Ectodermal cell (in vitro differentiated cells): ENCODE data around the gene DGKZ.

Experiments used
- H3K27ac ChIP-seq: 2 replicates; pipeline ENCODE4 v1.7.0; 2013; ENCODE audit warnings: mild to moderate bottlenecking, low read depth, low read length; ENCODE audit not compliant: insufficient read depth, poor library complexity, severe bottlenecking
- H3K27me3 ChIP-seq: 2 replicates; pipeline ENCODE4 v1.7.0; 2013; ENCODE audit warnings: mild to moderate bottlenecking, low read length; ENCODE audit not compliant: insufficient read depth, control insufficient read depth, poor library complexity, severe bottlenecking
- H3K36me3 ChIP-seq: one replicate; pipeline ENCODE4 v1.7.0; 2013; ENCODE audit warnings: low read length; ENCODE audit not compliant: control insufficient read depth, insufficient read depth
- H3K4me1 ChIP-seq: one replicate; pipeline ENCODE4 v1.7.0; 2013; ENCODE audit warnings: low read length; ENCODE audit not compliant: control insufficient read depth, insufficient read depth
- H3K4me3 ChIP-seq: 2 replicates; pipeline ENCODE4 v1.7.0; 2013; ENCODE audit warnings: low read depth, low read length, control low read depth; ENCODE audit not compliant: insufficient read depth
- H3K9me3 ChIP-seq: 2 replicates; pipeline ENCODE4 v1.7.0; 2013; ENCODE audit warnings: mild to moderate bottlenecking, low read length, moderate library complexity; ENCODE audit not compliant: control insufficient read depth
- WGBS, 2 experiments: methylation state at CpG; one replicate each; pipeline ENCODE4 v1.1.7; 2013; ENCODE audit warnings: missing lambda C conversion rate in 2 of 2; 5-methylcytosine and 5-hydroxymethylcytosine counted together

Gene DGKZ

GRCh38 chr11:46356924-46357482, 9.7 kb downstream of the DGKZ start:
- 69 to 71% methylated on average over 7 of the region's 7 CpGs for WGBS, 2 experiments
- Histone ChIP-seq H3K9me3 (no peaks in the 10 kb centered on the region), H3K4me1 (peaks cover 36% of the 10 kb centered on the region), H3K36me3 (no peaks in the 10 kb centered on the region), H3K4me3 (no peak overlapping the region), H3K27ac (no peak overlapping the region), H3K27me3 (no peaks in the 10 kb centered on the region)

GRCh38 chr11:46357483-46357936, 10.2 kb downstream of the DGKZ start:
- Histone ChIP-seq H3K27ac (no peak overlapping the region), H3K4me3 (no peak overlapping the region), H3K4me1 (peaks cover 39% of the 10 kb centered on the region), H3K27me3 (no peaks in the 10 kb centered on the region), H3K36me3 (no peaks in the 10 kb centered on the region), H3K9me3 (no peaks in the 10 kb centered on the region)
- 81 to 87% methylated on average over 11 of the region's 11 CpGs for WGBS, 2 experiments

- Histone ChIP-seq H3K27me3 (no peaks in the 10 kb centered on the region), H3K36me3 (no peaks in the 10 kb centered on the region), H3K27ac (no peak overlapping the region), H3K4me1 (peaks cover 38% of the 10 kb centered on the region), H3K4me3 (no peak overlapping the region), H3K9me3 (no peaks in the 10 kb centered on the region)
- WGBS, 2 experiments = no CpG with 5 or more reads among the region's 1 CpG
Measured at GRCh38 chr11:46359953-46360352, 12.7 kb downstream of the DGKZ start.

GRCh38 chr11:46360878-46361277, 13.6 kb downstream of the DGKZ start:
- Histone ChIP-seq H3K36me3 (no peaks in the 10 kb centered on the region), H3K27ac (no peak overlapping the region), H3K4me3 (no peak overlapping the region), H3K9me3 (no peaks in the 10 kb centered on the region), H3K4me1 (peaks cover 38% of the 10 kb centered on the region), H3K27me3 (no peaks in the 10 kb centered on the region)
- 91 to 92% methylated on average over 7 of the region's 7 CpGs for WGBS, 2 experiments

- Histone ChIP-seq H3K36me3 (no peaks in the 10 kb centered on the region), H3K9me3 (no peaks in the 10 kb centered on the region), H3K4me3 (no peak overlapping the region), H3K4me1 (peaks cover 35% of the 10 kb centered on the region), H3K27ac (no peak overlapping the region), H3K27me3 (no peaks in the 10 kb centered on the region)
- 70 to 74% methylated on average over 26 of the region's 26 CpGs for WGBS, 2 experiments
Measured at GRCh38 chr11:46361283-46362155, 14.3 kb downstream of the DGKZ start.

GRCh38 chr11:46362156-46363030, 15.1 kb downstream of the DGKZ start:
- no peak overlapping the region for H3K27ac ChIP-seq
- no peaks in the 10 kb centered on the region for H3K27me3 ChIP-seq
- 95 to 96% methylated on average over 20 of the region's 20 CpGs for WGBS, 2 experiments

GRCh38 chr11:46363031-46363407, 15.8 kb downstream of the DGKZ start:
- Histone ChIP-seq H3K9me3 (no peaks in the 10 kb centered on the region), H3K4me3 (no peak overlapping the region), H3K36me3 (no peaks in the 10 kb centered on the region), H3K27me3 (no peaks in the 10 kb centered on the region), H3K4me1 (peaks cover 31% of the 10 kb centered on the region), H3K27ac (peak overlapping the region; percentile 55)
- WGBS, 2 experiments = 71 to 73% methylated on average over 9 of the region's 9 CpGs

More at GRCh38 chr11:46362156-46363030, 15.1 kb downstream of the DGKZ start:
- Histone ChIP-seq H3K36me3 (no peaks in the 10 kb centered on the region), H3K4me3 (no peak overlapping the region), H3K9me3 (no peaks in the 10 kb centered on the region), H3K4me1 (peaks cover 33% of the 10 kb centered on the region)

- Histone ChIP-seq H3K4me1 (peaks cover 31% of the 10 kb centered on the region), H3K9me3 (no peaks in the 10 kb centered on the region), H3K27me3 (no peaks in the 10 kb centered on the region), H3K36me3 (no peaks in the 10 kb centered on the region), H3K27ac (peak overlapping the region; percentile 55), H3K4me3 (no peak overlapping the region)
- WGBS, 2 experiments = 86 to 89% methylated on average over 21 of the region's 21 CpGs
Measured at GRCh38 chr11:46363455-46364005, 16.3 kb downstream of the DGKZ start.

- WGBS, 2 experiments = 93 to 95% methylated on average over 9 of the region's 9 CpGs
- peaks cover 31% of the 10 kb centered on the region for H3K4me1 ChIP-seq
- no peaks in the 10 kb centered on the region for H3K36me3 ChIP-seq
- H3K27me3 ChIP-seq = no peaks in the 10 kb centered on the region
- H3K4me3 ChIP-seq = no peak overlapping the region
- no peak overlapping the region for H3K27ac ChIP-seq
- H3K9me3 ChIP-seq = no peaks in the 10 kb centered on the region
Measured at GRCh38 chr11:46364056-46364455, 16.8 kb downstream of the DGKZ start.
